Neural progenitor cell (in vitro differentiated cells): ENCODE data around the gene AUTS2. TPM values are rescaled to one million over a fixed set of nuclear protein-coding genes. Genes with fewer than 3 reads are reported as not detected.

Experiments
- DNase-seq: peaks from one replicate; pipeline ENCODE4 v3.0.0-alpha.2; 2016; ENCODE audit warnings: low spot score
- H2AFZ ChIP-seq: fragments of 200-600 bp; sonication (generic); replicated peaks from 2 replicates; pipeline ENCODE4 v1.6.1; 2016; ENCODE audit warnings: antibody characterized with exemption
- H3F3A ChIP-seq: fragments of 200-600 bp; sonication (generic); 2 replicates; pipeline ENCODE4 v1.6.1; 2016; ENCODE audit warnings: antibody characterized with exemption, low read depth
- H3K27ac ChIP-seq: fragments of 200-600 bp; sonication (generic); 2 replicates; pipeline ENCODE4 v1.5.1; 2016; ENCODE audit warnings: mild to moderate bottlenecking
- H3K27me3 ChIP-seq: fragments of 200-600 bp; sonication (generic); 2 replicates; pipeline ENCODE4 v1.6.1; 2016; ENCODE audit warnings: mild to moderate bottlenecking, moderate library complexity
- H3K36me3 ChIP-seq: fragments of 200-600 bp; sonication (generic); 2 replicates; pipeline ENCODE4 v1.5.1; 2016
- H3K4me1 ChIP-seq: fragments of 200-600 bp; sonication (generic); 2 replicates; pipeline ENCODE4 v1.6.1; 2016; ENCODE audit warnings: mixed run types
- H3K4me2 ChIP-seq: fragments of 200-600 bp; sonication (generic); 2 replicates; pipeline ENCODE4 v1.6.1; 2016
- H3K4me3 ChIP-seq: fragments of 200-600 bp; sonication (generic); 2 replicates; pipeline ENCODE4 v1.5.1; 2016
- H3K79me2 ChIP-seq: fragments of 200-600 bp; sonication (generic); 2 replicates; pipeline ENCODE4 v1.6.1; 2016; ENCODE audit warnings: low read depth
- H3K9ac ChIP-seq: fragments of 200-600 bp; sonication (generic); 2 replicates; pipeline ENCODE4 v1.6.1; 2016
- H3K9me3 ChIP-seq: fragments of 200-600 bp; sonication (generic); 2 replicates; pipeline ENCODE4 v1.5.1; 2016; ENCODE audit warnings: low read depth
- H4K20me1 ChIP-seq: fragments of 200-600 bp; sonication (generic); 2 replicates; pipeline ENCODE4 v1.6.1; 2016; ENCODE audit warnings: low read depth
- H3K27ac Mint-ChIP-seq: 3 replicates; pipeline ENCODE4 v1.8.0; 2021; ENCODE audit warnings: mixed read lengths
- H3K27me3 Mint-ChIP-seq: 2 replicates; pipeline ENCODE4 v1.8.0; 2022; ENCODE audit warnings: low read depth, mild to moderate bottlenecking, inconsistent platforms, moderate library complexity, mixed read lengths; ENCODE audit not compliant: insufficient read depth
- H3K36me3 Mint-ChIP-seq: 3 replicates; pipeline ENCODE4 v1.8.0; 2021; ENCODE audit warnings: mixed read lengths
- H3K4me1 Mint-ChIP-seq: 3 replicates; pipeline ENCODE4 v1.8.0; 2021; ENCODE audit warnings: mixed read lengths
- H3K4me3 Mint-ChIP-seq: 3 replicates; pipeline ENCODE4 v1.8.0; 2021; ENCODE audit warnings: mild to moderate bottlenecking, moderate library complexity, mixed read lengths
- H3K9me3 Mint-ChIP-seq: 3 replicates; pipeline ENCODE4 v1.8.0; 2020; ENCODE audit warnings: mixed read lengths
- CTCF ChIP-seq: fragments of 200-600 bp; sonication (generic); IDR thresholded peaks from 2 replicates; pipeline ENCODE4 v1.5.1; 2017; ENCODE audit warnings: antibody characterized with exemption, mild to moderate bottlenecking
- EZH2 ChIP-seq: fragments of 200-600 bp; sonication (generic); IDR thresholded peaks from 2 replicates; pipeline ENCODE4 v1.6.1; 2017; ENCODE audit warnings: antibody characterized with exemption, mild to moderate bottlenecking, moderate library complexity
- EZH2phosphoT487 ChIP-seq: fragments of 200-600 bp; sonication (generic); IDR thresholded peaks from 2 replicates; pipeline ENCODE4 v1.6.1; 2017; ENCODE audit warnings: antibody characterized with exemption
- total RNA-seq: library from RNA; depleted of rRNA; stranded (reverse); fragments of >200 nt; gene quantifications from 2 replicates; pipeline ENCODE4 v1.2.3, GENCODE V29; 2015; ENCODE audit warnings: low replicate concordance

Gene AUTS2
- total RNA-seq, 1 donor from 2014 or later: 50.0 TPM

- Histone ChIP-seq H2AFZ (no peak overlapping the region), H3K27me3 (no peaks in the 10 kb centered on the region), H3K27ac (no peak overlapping the region), H4K20me1 (no peaks in the 10 kb centered on the region), H3K4me3 (no peak overlapping the region), H3K79me2 (no peaks in the 10 kb centered on the region), H3F3A (no peaks in the 10 kb centered on the region), H3K9me3 (no peaks in the 10 kb centered on the region), H3K9ac (no peak overlapping the region), H3K36me3 (no peaks in the 10 kb centered on the region), H3K4me2 (no peak overlapping the region), H3K4me1 (peaks cover 5% of the 10 kb centered on the region)
- no peak for TF ChIP-seq EZH2phosphoT487
- TF ChIP-seq EZH2: no peak
- TF ChIP-seq CTCF: no peak
- Mint-ChIP-seq H3K4me3 (no peak overlapping the region), H3K36me3 (no peaks in the 10 kb centered on the region), H3K9me3 (no peaks in the 10 kb centered on the region), H3K4me1 (peaks cover 23% of the 10 kb centered on the region), H3K27me3 (peaks cover 2% of the 10 kb centered on the region), H3K27ac (no peak overlapping the region)
- DNase-seq: no peak
Observed at GRCh38 chr7:70066844-70067243, 468.6 kb downstream of the AUTS2 start.

GRCh38 chr7:70068531-70068930 is 470.3 kb downstream of the AUTS2 start:
- H3K4me3 Mint-ChIP-seq: no peak overlapping the region
- Histone ChIP-seq H3K27ac (no peak overlapping the region), H4K20me1 (no peaks in the 10 kb centered on the region), H3K4me2 (no peak overlapping the region), H3K79me2 (no peaks in the 10 kb centered on the region), H3K27me3 (no peaks in the 10 kb centered on the region), H3K9me3 (no peaks in the 10 kb centered on the region), H3F3A (no peaks in the 10 kb centered on the region), H3K9ac (no peak overlapping the region), H2AFZ (no peak overlapping the region), H3K36me3 (no peaks in the 10 kb centered on the region), H3K4me1 (peaks cover 5% of the 10 kb centered on the region), H3K4me3 (no peak overlapping the region)
- TF ChIP-seq EZH2phosphoT487: no peak
- no peak for TF ChIP-seq EZH2
- no peak for TF ChIP-seq CTCF
- peaks cover 2% of the 10 kb centered on the region for H3K27me3 Mint-ChIP-seq
- no peak overlapping the region for H3K27ac Mint-ChIP-seq
- H3K36me3 Mint-ChIP-seq: no peaks in the 10 kb centered on the region
- H3K9me3 Mint-ChIP-seq: no peaks in the 10 kb centered on the region
- peaks cover 23% of the 10 kb centered on the region for H3K4me1 Mint-ChIP-seq
- no peak for DNase-seq

- Histone ChIP-seq H3K9me3 (no peaks in the 10 kb centered on the region), H3K27ac (no peak overlapping the region), H3K27me3 (no peaks in the 10 kb centered on the region), H3K4me2 (no peak overlapping the region), H3K9ac (no peak overlapping the region), H3K36me3 (no peaks in the 10 kb centered on the region), H2AFZ (no peak overlapping the region), H3K79me2 (no peaks in the 10 kb centered on the region), H3F3A (no peaks in the 10 kb centered on the region), H4K20me1 (no peaks in the 10 kb centered on the region), H3K4me3 (no peak overlapping the region), H3K4me1 (no peaks in the 10 kb centered on the region)
- DNase-seq: no peak
- Mint-ChIP-seq H3K4me3 (no peak overlapping the region), H3K27ac (no peak overlapping the region), H3K36me3 (no peaks in the 10 kb centered on the region), H3K4me1 (peaks cover 19% of the 10 kb centered on the region), H3K27me3 (peaks cover 2% of the 10 kb centered on the region), H3K9me3 (no peaks in the 10 kb centered on the region)
- TF ChIP-seq CTCF: no peak
- no peak for TF ChIP-seq EZH2phosphoT487
- TF ChIP-seq EZH2: no peak
Observed at GRCh38 chr7:70069977-70070376, 471.7 kb downstream of the AUTS2 start.
